GM19351 (cell line): Measurements from ENCODE around the gene ST7.
"Not testable (repeated sequence)": the region's sequence is repeated elsewhere in the genome, so short reads cannot be mapped to it uniquely, and the experiment has no call there.

Source experiments
- ATAC-seq: cut with Tn5 transposase; IDR thresholded peaks from one replicate; pipeline ENCODE4 v1.9.1; 2021; ENCODE audit warnings: mild to moderate bottlenecking, moderate library complexity; ENCODE audit not compliant: unreplicated experiment

ST7 gene

DNA sequence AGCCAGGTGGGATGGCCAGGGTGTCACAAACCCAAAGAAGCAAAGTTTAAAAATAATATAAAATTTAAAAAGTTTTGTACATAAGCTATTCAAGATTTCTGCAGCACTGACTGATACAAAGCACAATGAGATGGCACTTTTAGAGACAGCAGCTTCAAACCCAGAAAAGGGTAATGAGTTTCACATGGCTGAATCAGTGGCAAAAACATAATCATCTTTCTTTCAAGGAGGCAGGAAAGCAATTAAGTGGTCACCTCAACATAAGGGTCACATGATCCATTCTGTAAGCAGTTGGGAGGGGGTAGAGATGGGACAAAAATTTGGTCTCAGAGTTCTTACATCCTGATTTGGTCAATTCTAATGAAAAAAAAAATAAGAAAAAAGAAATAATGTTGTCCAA lies 17.9 kb downstream of the ST7 start:
- not testable (repeated sequence) for ATAC-seq

DNA sequence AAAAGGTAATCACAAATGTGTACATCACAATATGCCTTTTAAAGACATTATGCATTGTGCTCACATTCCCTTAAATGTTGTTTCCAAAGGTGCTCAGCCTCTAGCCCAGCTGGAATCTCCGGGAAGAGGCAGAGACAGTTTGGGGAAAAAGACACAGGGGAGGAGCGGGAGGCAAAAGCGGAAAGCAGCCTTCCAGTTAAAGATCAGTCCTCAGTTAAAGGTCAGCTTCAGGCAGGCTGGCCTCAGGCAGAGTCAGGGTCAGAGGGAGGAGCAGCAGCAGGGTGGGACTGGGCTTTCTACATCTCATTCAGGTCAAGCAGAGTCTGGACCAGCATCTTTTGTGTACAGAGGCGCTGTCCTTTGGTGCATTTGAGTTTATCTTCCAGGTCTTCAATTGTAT lies 18.6 kb downstream of the ST7 start:
- no peak for ATAC-seq

DNA sequence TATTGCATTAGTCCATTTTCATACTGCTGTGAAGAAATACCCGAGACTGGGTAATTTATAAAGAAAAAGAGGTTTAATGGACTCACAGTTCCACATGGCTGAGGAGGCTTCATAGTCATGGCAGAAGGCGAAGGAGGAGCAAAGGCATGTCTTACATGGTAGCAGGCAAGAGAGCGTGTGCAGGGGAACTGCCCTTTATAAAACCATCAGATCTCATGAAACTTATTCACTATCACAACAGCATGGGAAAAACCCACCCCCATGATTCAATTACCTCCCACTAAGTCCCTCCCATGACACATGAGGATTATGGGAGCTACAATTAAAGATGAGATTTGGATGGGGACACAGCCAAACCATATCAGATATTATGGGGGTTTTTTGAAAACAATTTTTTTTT lies 21.7 kb downstream of the ST7 start:
- not testable (repeated sequence) for ATAC-seq

DNA sequence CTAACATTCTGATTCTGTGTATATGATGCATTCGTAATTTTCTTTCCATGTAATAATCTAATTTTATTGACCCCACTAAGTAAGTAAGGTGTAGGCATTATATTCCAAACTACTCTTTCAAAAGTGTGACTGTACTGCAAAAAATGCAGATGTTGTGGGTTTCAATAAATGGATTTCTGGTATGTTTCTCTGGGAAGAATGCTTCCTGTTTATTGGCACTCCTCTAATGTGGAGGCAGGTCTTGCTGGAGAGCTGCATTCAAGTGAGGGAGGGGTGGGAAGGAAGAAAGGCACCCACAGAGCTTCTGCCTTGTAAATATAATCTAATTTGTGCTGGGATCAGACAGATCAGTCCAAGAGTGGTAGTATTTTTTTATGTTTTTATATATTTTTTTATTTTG lies 23.9 kb downstream of the ST7 start:
- no peak for ATAC-seq

DNA sequence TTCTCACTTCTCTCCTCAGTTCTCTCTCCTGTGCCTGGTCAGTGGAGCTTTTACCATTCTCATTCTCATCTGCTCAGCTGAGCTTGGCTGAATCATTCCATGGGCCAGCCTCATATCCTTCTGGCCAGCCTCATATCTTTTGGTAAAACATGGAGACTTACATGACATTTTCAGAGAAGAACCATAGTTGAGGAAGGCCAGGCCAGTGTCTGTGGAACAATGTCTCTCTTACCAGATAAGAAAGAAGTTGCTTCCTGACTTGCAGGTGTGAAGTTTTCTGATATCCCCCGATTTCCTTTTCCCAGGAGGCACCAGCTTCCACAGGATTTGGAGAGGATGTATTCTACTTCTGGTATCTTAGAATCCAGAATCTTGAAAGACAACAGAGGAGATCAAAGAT lies 24.7 kb downstream of the ST7 start:
- ATAC-seq = no peak

DNA sequence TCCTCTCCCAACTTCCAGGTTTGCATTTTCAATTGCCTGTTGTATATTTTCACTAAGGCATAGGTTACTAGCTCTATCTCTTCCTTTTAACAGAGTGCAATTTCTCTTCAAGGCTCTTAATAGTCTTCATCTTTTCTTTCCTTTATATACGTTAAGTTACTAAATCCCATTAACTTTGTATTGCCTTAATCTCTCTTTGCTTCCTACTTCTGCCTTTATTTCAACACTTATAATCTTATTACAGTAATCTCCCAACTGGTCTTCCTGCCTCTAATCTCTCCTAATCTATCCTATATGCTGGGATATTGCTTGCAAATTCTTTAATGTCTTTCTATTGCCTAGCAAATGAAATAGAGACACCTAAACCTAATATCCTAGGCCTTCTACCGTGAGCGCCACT lies 26.1 kb downstream of the ST7 start:
- no peak for ATAC-seq

DNA sequence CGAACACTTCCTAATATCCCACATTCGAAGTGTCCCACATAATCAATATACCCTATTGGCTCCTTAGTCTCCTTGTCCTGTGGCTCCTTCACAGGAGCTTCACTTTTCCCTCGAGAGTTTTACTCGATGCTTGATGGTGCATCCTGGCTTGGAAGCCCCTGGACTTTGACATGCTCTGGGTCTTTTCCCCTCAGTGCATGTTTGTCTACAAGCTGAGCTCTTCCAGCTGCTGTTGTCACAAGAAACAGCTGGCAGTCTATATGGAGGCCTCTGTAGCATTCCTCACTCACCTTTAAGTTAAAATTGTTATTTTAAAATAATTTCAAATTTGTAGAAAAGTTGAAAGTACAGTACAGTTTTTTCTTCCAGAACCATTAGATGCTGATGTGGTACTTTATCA lies 27.1 kb downstream of the ST7 start:
- no peak for ATAC-seq

DNA sequence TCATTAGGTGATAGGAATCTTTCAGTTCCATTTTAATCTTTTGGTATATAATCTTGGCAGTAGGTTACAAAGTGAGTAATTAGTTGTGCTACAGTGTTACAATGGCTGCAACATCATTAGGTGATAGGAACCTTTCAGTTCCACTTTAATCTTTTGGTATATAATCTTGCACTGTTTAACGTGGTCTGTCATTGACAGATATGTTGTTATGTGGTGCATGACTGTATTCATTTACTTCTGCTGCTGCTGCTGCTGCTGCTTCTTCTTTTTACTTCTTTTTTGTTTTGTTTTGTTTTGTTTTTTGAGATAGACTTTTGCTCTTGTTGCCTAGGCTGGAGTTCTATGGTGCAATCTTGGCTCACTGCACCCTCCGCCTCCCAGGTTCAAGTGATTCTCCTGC lies 28.6 kb downstream of the ST7 start:
- peak; percentile 49 for ATAC-seq

DNA sequence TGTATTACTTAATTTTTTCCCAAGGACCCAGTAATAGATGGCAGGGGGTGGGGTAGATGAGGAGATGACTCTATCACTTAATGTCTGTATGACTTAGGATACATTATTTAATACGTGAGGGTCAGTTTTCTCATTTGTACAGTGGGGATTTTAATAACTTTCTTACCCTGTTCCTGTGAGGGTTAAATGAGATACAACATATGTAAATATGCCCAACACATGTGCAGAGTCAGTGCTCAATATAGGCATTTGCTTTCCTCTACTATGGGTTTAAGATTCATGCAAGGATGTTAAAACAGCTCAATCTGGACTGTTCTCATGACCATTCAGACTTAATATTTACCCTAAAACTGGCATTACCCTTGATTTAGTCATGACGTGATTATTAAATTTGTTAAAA lies 31.2 kb downstream of the ST7 start:
- ATAC-seq = no peak

DNA sequence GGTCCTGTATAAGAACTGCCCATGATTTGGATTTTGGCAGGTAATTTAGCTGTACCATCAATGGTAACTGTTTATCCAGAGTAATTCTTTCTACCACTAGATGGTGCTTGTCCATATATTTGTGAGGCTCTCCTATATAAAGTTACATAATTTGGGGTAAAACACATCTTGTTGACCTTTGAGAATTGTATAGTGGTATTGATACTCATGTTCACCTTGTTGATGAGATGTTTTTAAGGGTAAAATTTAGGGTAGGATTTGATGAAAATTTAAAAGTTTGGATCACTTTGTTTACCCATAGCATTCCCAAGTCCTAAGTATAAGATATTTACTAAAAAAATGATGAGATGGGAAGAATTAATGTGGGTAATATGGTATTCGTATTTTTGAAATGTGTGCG lies 31.6 kb downstream of the ST7 start:
- no peak for ATAC-seq

DNA sequence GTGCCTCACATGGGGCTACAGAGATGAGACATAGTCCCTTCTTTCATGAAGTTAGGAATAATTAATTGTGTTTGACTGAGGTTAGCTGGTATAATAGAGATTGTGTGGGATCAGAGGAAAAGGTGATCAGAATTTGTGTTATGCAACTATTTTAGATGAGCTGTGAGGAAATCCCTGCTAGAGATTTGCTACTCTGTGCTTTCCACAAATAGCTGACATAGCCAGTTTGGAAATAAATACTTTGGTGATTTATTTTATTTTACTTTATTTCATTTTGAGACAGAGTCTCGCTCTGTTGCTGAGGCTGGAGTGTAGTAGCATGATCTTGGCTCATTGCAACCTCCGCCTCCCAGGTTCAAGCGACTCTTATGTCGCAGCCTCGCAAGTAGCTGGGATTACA lies 32.3 kb downstream of the ST7 start:
- ATAC-seq = no peak

DNA sequence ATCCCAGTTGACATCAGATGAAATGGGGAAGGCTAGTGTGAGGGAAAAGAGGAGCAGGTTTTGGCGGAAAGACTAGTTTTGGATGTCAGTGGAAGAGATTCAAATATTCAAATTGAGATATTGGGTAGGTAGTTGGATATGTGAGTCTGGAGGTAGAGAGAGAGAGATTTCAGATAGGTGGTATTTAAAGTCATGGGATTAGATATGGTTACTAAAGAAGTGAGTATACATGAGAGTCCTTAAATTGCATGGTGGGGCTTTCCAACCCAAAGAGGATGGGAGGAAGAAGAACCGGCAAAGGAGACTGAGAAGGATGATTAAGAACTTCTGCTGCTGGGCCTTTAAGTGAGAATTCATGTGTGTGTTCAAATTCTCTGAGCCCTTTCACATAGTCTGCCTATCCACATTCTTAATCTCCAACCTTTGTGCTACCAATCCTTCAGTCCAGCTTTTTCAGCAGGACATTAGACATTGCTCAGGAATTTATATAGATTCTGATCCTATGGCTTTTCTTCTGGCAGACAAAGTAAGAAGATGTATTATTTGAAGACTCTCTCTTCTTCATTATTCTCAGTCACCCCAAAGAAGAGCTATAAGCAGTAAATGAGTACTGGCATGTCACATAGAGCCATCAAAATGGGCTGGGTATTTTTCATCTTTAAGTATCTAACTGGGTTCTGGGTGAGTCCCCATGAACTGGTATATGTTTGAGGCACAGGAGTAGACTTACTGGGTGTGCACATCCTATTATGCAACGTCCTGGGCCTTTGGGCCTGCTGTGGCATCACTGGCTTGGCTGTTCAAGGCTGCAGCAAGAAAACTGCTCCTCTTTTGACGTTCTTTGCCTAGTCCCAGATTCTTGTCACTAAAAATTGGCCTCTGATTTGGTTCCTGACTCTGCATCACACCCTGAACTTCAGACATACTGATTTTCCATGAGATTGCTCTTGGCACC lies 33.6 kb downstream of the ST7 start:
- ATAC-seq = peak; percentile 36

DNA sequence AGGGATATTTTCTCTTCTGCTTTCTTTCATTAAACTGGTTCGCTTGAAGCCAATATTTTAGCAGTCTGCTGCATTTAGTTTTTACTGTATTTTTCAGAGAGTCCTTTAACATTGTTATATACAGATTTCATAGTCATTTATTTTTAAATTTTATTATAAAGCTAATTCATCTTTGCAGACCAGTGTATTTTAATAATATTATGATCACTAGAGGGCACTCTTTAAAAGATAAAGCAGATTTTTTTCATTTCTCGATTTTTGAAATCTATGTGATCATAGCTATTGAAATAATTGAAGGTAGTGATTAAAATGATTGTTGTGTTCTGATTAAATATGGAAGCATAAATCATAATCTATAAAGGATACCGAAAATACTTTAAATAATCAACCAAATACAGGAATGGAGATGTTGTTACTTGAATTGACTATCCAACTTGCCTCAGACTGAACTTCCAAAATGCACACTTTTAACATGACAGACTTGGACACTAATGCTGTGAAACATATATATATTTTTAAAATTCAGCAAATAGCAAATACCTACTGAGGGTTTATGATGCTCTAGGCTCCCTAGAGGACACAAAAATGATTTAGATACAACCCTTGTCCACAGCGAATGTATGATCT lies 35.2 kb downstream of the ST7 start:
- no peak for ATAC-seq

DNA sequence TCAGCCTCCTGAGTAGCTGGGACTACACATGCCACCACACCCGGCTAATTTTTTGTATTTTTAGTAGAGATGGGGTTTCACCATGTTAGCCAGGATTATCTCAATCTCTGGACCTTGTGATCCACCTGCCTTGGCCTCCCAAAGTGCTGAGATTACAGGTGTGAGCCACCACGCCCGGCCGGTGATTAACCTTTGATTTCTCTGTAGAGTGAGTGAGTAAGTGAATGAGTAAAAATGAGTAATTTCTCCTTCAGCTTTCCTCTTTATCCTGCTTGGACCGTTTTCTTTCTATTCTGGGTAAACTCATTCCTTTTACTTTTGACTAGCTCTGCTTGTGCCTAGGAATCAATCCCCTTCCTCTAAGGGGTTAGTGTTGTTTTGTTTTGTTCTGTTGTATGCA lies 36.8 kb downstream of the ST7 start:
- no peak for ATAC-seq

DNA sequence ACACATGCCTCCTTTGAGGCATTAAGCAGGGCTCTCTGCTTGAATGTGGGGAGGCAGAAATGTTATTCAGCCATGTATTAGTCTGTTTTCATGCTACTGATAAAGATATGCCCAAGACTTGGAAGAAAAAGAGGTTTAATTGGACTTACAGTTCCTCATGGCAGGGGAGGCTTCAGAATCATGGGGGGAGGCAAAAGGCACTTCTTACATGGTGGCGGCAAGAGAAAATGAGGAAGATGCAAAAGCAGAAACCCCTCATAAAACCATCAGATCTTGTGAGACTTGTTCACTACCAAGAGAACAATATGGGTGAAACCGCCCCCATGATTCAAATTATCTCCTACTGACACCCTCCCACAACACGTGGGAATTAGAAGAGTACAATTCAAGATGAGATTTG lies 37.9 kb downstream of the ST7 start:
- no peak for ATAC-seq

DNA sequence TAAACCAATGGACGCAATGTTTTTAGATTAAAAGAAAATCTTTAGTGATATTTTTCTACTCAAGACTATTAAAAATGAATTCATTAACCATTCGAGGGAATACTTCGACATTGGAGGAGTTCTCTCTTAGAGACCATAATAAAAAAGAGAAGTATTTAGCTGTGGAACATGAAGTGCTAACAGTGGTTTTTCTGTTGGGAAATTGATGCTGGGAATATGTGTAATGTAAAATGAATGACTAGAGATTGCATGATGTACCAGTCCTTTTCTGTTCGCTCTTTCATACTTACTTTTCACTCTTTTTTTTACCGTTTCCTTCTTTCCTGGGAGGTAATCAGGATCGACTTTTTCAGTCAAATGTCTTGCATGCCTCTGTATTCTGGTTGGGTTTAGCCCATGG lies 41.3 kb downstream of the ST7 start:
- no peak for ATAC-seq

DNA sequence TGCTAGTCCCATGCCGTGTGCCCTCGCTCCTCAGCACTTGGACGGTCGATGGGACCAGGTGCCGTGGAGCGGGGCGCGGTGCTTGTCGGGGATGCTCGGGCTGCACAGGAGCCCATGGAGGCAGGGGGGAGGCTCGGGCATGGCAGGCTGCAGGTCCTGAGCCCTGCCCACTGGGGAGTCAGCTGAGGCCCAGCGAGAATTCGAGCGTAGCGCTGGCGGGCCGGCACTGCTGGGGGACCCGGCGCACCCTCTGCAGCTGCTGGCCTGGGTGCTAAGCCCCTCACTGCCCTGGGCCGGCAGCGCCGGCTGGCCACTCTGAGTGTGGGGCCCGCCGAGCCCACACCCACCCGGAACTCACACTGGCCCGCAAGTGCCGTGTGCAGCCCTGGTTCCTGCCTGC lies 44.7 kb downstream of the ST7 start:
- no peak for ATAC-seq

DNA sequence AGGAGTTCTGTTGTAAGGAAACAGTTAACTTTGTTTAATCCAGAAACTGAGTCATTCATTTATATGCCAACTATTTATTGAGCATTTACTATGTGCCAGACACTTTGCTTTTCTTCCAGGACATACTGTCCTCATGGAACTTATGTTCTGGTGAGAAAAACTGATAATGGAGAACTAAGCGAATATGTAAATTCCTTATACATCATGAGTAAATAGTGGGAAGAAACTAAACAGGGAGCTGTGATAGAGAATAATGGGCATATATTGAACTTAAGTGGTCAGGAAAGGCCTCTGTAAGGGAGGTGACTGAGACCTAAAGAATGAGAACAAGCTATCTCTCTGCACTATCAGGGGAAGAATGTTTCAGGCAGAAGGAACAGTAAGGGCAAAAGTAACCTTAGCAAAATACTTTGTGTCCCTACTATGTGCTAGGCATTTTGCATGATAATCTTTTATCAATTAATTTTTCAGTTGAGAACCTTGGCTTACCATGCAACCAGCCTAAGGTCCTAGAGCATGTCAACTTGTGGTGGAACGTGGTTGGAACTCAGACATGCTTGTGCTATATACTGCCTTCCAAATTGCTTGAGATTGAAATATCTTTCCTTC lies 45.4 kb downstream of the ST7 start:
- ATAC-seq = no peak

DNA sequence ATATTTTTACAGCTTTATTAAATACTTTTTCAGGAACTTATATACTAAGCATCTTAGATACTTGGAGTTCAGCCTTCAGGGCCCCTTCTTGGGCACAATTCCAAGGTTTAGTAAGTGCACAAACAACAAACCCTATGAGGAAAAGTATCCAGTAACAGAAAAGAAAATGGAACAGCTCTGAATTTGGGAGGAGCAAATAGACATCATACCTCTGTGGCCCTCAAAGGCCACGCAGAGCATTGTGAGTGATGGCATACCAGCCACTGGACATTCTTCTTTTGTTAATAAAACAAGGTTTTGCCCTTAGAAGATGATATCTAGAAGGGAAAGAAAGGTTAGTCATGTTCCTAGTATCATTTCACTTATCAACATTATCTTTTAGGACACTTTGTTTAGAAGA lies 46.0 kb downstream of the ST7 start:
- no peak for ATAC-seq

DNA sequence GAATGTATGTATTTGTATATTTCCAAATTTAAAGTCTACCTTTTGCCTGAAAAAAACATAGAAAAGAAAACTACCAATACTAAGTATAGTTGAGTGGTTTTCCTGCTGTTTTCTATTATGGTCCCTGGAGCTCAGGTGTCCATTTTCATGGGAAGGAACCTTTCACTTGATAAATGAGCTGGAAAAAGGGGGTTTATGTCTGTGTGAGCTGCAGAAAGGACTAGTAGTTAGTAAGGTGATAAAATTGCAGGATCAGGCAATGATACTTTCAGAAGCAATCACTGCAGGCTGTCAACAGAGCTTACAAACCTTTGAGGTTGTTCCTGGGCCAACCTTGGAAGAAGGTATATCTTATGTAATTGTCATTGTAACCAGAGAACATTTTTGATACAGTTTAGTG lies 48.0 kb downstream of the ST7 start:
- ATAC-seq = no peak

DNA sequence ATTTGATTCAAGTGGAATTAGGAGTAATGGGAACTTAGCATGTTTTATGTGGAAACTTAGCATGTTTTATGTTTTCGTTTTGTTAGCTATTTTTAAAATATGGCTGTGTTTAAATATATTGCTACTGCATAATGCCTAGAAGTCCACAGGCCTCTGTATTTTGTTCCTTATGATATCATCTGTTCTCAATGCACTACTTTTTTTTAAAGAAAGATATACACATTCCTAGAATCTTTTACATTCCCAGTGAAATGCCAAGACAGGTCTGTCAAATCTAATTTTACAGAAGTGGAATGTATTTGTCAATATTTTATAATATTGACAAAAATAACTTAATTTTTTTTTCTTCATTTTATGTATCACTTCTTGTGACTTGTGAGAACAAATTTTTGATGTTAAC lies 51.6 kb downstream of the ST7 start:
- no peak for ATAC-seq

DNA sequence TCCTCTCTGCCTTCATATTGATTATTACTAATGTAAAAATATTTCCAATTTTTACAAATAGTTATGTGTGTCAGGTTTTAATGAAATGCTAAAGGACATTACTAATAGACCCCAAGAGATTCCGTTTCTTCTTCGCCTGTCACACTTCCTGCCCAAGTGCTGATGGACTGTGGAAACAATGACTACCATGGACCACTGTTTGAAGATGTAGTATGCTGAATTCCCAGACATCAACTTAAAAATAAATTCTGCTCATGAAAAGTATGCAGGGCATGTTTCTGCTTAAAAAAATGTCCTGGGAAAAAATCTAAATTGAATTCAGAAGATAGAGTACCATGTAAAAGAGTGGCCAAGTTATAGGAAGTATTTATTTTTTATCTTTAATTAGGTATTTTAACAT lies 52.1 kb downstream of the ST7 start:
- ATAC-seq = no peak
